K562 (cell line): ENCODE data around the gene LCN1. TPM values are rescaled to one million over a fixed set of nuclear protein-coding genes. Genes with fewer than 3 reads are reported as not detected.
A peak's percentile ranks its signal among the peaks of the same experiment; 100 is the strongest.

Experiments
- ASH1L ChIP-seq: fragments of 450-650 bp; IDR thresholded peaks from 2 replicates; pipeline ENCODE4 v1.6.1; 2018; ENCODE audit warnings: borderline replicate concordance, mild to moderate bottlenecking, low read depth; ENCODE audit not compliant: partially characterized antibody
- E2F6 ChIP-seq, 2 experiments: IDR thresholded peaks; 2 replicates each; pipeline ENCODE4 v1.6.1; 2011; ENCODE audit warnings: borderline replicate concordance in 1 of 2, control low read depth in 1 of 2, low read depth in 1 of 2, low read length in 1 of 2, mild to moderate bottlenecking in 1 of 2, mixed read lengths in 1 of 2, moderate library complexity in 1 of 2; ENCODE audit not compliant: insufficient read depth in 1 of 2, insufficient read length in 1 of 2, poor library complexity in 1 of 2, severe bottlenecking in 1 of 2; ENCODE audit errors: extremely low read depth in 1 of 2
- GTF2F1 ChIP-seq: IDR thresholded peaks from 2 replicates; pipeline ENCODE4 v1.6.1; 2011; ENCODE audit warnings: low read depth, low read length, improper control_type of control experiment
- MNT ChIP-seq, 2 experiments: fragments of 450-650 bp; conservative IDR thresholded peaks; 2 replicates each; pipeline ENCODE4 v1.6.1; 2017; ENCODE audit warnings: mild to moderate bottlenecking in 2 of 2, moderate library complexity in 2 of 2
- MTF1 ChIP-seq: fragments of 250-450 bp; sonication (Bioruptor Pico); IDR thresholded peaks from 2 replicates; pipeline ENCODE4 v1.9.0; 2021; ENCODE audit warnings: moderate library complexity, mild to moderate bottlenecking, inconsistent platforms, borderline replicate concordance
- NCOA2 ChIP-seq, 2 experiments: fragments of 450-650 bp; IDR thresholded peaks; 2 replicates each; pipeline ENCODE4 v1.6.1; 2018; ENCODE audit warnings: mild to moderate bottlenecking in 2 of 2, moderate library complexity in 1 of 2; ENCODE audit not compliant: partially characterized antibody in 2 of 2
- OTX1 ChIP-seq: fragments of 450-650 bp; formaldehyde crosslinking; IDR thresholded peaks from 2 replicates; pipeline ENCODE4 v1.4.0; 2022; ENCODE audit warnings: mild to moderate bottlenecking
- SRSF7 ChIP-seq: fragments of 200-400 bp; formaldehyde crosslinking; optimal IDR thresholded peaks from 2 replicates; pipeline ENCODE3; 2017; ENCODE audit warnings: mild to moderate bottlenecking, low read depth, low read length
- ZBTB7A ChIP-seq: IDR thresholded peaks from 2 replicates; pipeline ENCODE4 v1.6.1; 2011; ENCODE audit warnings: low read depth, mild to moderate bottlenecking, low read length, moderate library complexity, borderline replicate concordance; ENCODE audit not compliant: control insufficient read depth
- ZNF232 ChIP-seq: sonication (generic); formaldehyde crosslinking; IDR thresholded peaks from 2 replicates; pipeline ENCODE4 v1.8.0; 2022; ENCODE audit warnings: mild to moderate bottlenecking, missing genetic modification reagents
- ZNF280B ChIP-seq: fragments of 250-450 bp; sonication (Bioruptor Pico); IDR thresholded peaks from 2 replicates; pipeline ENCODE4 v1.5.1; 2021; ENCODE audit warnings: mild to moderate bottlenecking
- ZNF407 ChIP-seq: fragments of 450-650 bp; IDR thresholded peaks from 2 replicates; pipeline ENCODE4 v1.6.1; 2016; ENCODE audit warnings: low read depth
- polyA plus RNA-seq, 8 experiments: library from polyadenylated mRNA; depleted of rRNA in 4 of 8; stranded (reverse) in 5 of 8; unstranded in 3 of 8; fragments of >200 nt; fragmentation: Nextera tagmentation in 2 of 8; fragmentation: Illumina TruSeq in 1 of 8; extraction: Ambion mirVana in 2 of 8; extraction: Trizol in 1 of 8; gene quantifications; 2 replicates each; pipeline versions ENCODE4 v1.2.1 to v1.2.3, GENCODE V29; 2011 to 2014; ENCODE audit warnings: inconsistent platforms in 1 of 8, missing spikeins in 1 of 8
- total RNA-seq, 7 experiments: library from RNA; depleted of rRNA in 6 of 7; stranded (reverse); fragments of >200 nt in 6 of 7; fragmentation: Illumina TruSeq in 2 of 7; extraction: Trizol in 2 of 7; gene quantifications; 2 replicates each; pipeline versions ENCODE4 v1.2.1 to v1.2.3, GENCODE V29; 2011 to 2021; ENCODE audit warnings: low replicate concordance in 1 of 7

The LCN1 gene
- total and polyA plus RNA-seq, 9 of the 15 experiments (the other 6 are each of a cell fraction or from before 2014, with no cell fraction given) = not detected

- TF ChIP-seq ZNF280B (CRISPR knock-in tag) (no peak), E2F6 (IDR thresholded peaks at IDR 0.05; ENCODE audit: borderline replicate concordance in 1 of 2, extremely low read depth in 1 of 2, insufficient read depth in 1 of 2, insufficient read length in 1 of 2, low read depth in 1 of 2, low read length in 1 of 2, poor library complexity in 1 of 2, severe bottlenecking in 1 of 2) (peak in 1 of 2 experiments; percentile 15), NCOA2 (IDR thresholded peaks at IDR 0.05; ENCODE audit: partially characterized antibody in 2 of 2) (no peak), ZNF232 (no peak), MNT (conservative IDR thresholded peaks at IDR 0.05) (0 out of 4 replicates have a peak, but pooled peaks of 1 of the 2 experiments have one; percentile 42), GTF2F1 (no peak), ZNF407 (no peak), ASH1L (no peak), OTX1 (CRISPR knock-in tag) (no peak), SRSF7 (no peak), ZBTB7A (peak; percentile 40; the same call in 1 of the 2 replicates), MTF1 (no peak)
Observed at GRCh38 chr9:135480071-135480939, 40.9 kb upstream of the LCN1 start (continued).
